ENCODE data around the gene ZACN.

The ZACN gene

DNA sequence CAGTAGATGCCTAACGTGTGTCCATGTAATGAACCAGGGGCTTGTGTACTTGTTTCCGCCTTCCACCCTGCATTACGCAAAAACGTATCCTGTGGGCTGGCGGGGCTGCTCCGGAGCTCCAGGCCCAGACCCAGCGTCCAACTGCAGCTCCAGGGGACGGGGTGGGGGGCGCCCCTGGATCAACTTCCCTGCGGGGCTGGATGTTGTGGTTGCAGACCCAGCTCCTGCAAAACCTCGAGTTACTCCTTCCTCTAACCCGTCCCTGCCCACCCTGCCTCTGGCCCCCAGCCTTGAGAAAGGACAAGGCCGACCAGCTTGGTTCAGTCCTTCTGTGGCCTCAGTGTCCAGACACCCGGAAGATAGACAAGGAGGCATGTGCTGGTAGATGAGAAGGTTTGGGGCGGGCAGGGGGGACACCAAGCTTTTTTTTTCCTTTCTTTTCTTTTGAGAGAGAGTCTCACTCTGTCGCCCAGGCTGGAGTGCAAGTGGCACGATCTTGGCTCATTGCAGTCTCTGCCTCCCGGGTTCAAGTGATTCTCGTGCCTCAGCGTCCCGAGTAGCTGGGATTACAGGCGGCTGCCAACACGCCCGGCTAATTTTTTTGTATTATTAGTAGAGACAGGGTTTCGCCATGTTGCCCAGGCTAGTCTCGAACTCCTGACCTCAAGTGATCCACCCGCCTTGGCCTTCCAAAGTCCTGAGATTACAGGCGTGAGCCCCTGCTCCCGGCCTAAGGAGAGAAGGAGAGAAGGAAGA, 25.3 kb downstream of the ZACN start:
- DNase-seq (ENCODE audit: low spot score), result no peak

DNA sequence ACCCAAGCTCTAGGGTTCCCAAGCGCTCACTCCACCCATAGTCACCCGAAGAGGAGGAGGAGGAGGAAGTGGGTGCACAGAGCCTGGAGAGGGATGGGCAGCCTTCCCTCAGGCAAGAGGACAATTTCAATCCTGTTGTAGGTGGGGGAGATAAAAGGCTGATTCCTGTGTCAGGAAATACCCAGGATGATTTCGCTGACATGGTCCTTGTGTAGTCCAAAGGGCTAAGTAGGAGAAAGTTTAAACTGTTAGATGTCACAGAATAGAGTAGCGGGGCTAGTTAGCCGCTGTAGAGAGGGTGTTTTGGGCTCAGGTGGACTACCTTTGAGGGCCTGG, 25.9 kb downstream of the ZACN start:
- DNase-seq (ENCODE audit: low spot score), result no peak

GRCh38 chr17:76106703-76107102, 27.7 kb downstream of the ZACN start:
- DNase-seq (ENCODE audit: low spot score), result no peak

DNA sequence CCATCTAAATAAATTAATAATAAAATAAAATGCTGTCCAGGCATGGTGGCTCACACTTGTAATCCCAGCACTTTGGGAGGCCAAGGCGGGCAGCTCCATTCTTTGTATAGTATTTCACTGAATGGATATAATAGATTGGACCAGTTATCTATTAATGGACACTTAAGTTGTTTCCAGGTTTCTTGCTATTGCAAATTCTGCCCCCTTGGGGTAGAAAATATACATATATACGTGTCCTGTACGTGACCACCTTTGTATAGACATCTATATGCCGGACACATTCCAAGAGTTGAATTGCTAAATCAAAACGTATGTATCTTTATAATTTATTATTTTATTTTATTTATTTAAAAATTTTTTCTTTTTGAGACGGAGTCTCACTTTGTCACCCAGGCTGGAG, 28.5 kb downstream of the ZACN start:
- peak; percentile 18 for DNase-seq (ENCODE audit: low spot score)

DNA sequence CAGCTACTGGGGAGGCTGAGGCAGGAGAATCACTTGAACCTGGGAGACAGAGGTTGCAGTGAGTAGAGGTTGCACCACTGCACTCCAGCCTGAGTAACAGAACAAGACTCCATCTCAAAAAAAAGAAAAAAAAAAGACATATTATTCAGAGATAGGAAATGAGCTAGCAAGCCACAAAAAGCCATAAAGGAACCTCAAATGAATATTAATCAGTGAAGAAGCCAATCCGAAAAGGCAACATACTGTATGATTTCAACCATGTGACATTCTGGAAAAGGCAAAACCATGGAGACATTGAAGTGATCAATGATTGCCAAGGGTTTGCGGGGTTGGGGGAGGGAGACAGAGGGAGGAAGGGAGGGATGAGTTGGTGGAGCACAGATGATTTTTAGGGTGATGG, 33.0 kb downstream of the ZACN start:
- DNase-seq (ENCODE audit: low spot score), result no peak

DNA sequence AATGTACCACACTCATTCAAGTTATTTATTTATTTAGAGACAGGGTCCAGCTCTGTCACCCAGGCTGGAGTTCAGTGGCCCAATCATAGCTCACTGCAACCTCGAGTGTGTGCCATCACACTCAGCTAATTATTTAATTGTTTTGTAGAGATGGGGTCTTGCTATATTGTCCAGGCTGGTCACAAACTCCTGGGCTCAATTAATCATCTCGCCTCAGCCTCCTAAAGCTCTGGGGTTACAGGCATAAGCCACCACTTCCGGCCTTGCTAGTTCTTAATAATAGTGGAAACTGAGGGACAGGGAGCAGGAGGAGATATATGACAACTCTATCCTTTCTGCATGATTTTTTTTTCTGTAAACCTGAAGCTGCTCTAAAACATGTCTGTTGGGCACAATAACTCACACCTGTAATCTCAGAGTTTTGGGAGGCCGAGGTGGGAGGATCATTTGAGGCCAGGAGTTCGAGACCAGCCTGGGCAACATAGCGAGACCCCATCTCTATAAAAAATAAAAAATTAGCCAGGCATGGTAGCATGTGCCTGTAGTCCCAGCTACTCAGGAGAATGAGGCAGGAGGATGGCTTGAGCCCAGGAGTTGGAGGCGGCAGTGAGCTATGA, 36.3 kb downstream of the ZACN start:
- no peak for DNase-seq (ENCODE audit: low spot score)

DNA sequence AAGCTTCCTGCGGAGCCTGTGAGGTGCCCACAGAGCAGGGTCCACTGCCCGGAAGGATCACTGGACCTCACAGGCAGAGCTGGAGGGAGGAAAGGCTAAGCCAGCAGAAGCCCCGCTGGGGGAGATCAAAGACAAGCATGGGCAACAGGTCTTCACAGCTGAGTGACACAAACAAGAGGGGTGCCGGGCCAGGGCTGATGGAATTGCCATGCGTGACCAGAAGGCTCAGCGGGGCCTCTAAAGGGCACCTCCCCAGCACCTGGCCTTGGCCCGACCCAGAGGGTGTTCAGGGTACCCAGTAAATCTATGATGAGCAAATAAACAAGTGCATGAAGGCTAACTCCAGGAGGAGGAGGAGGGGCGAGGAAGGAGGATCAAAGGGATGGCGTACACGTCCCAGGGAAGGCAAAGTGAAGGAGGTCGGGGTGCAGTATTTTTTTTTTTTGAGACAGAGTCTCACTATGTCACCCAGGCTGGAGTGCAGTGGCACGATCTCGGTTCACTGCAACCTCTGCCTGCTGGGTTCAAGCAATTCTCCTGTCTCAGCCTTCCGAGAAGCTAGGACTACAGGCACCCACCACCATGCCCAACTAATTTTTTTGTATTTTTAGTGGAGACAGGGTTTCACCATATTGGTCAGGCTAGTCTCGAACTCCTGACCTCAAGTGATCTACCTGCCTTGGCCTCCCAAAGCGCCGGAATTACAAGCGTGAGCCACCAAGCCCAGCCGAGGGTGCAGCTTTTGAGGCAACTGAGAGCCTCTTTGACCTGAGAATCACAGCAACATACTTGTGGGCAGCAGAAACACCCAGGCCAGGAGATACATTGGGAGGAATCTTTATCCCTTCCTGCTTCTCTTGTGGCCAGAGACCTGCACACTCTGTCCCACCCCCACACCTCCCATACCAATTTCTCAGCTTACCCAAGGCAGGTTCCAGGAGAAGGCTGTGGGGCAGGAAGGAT, 40.7 kb downstream of the ZACN start:
- no peak for DNase-seq (ENCODE audit: low spot score)

- no peak for DNase-seq (ENCODE audit: low spot score)
Observed at GRCh38 chr17:76120658-76121008, 41.7 kb downstream of the ZACN start.

DNA sequence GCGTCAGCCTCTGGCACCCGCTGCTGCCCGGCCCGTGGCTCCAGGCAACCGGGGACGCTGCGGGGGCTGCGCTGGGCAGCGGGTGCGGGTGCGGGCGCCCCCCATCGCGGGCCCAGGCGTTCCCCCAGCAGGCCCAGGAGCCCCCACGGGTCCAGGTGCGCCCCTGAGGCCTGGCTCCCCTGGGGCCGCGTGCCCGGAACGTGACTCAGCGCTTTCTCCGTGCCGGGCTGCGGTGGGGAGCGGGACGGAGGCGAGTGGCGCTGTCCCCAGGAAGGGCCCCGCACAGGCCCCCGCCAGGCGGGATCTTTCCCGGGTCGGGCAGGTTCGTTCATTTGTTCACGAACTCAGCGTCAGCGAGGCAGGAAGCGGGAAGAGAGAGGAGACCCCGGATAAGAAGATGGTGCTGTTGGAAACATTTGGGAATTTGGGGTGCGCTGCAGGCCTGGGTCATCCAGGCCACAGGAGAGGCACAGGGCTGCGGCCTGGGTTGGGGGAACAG, 43.0 kb downstream of the ZACN start:
- DNase-seq (ENCODE audit: low spot score), result no peak

DNA sequence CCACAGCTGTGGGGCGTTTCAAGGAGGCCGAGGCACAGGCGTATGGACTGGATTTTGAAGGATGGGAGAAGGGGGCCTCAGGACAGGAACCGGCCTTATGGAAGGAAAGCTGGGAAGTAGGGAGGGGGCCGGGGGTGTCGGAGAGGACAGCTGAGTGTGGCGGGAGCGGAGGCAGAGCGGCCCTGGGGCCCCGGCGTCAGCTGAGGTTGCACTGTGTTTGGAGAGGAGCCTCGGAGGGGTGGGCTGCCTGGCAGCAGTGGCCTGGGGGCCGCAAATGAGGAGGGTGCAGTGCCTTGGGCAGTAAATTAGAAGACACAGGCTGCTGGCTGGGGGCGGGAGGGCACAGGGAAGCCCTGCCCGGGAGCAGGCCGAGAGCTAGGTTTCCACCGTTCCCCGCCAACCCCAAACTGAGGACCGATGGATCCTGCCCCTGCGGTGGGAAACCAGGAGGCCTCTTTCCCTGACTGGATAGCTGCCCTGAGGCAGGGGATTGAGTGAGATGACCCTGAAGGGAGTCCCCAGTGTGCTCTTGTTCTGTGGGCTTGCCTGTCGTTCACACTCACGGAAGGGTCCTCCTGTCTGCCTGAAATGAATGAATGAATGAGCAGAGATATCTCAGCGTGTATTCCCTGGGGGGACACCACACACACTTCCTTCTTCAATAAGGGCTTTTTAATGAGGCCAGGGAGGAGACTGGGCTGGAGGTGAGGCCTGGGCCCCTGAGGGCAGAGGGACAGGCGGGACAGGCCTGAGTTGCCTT, 43.6 kb downstream of the ZACN start:
- DNase-seq (ENCODE audit: low spot score), result no peak

GRCh38 chr17:76123191-76123499, 44.2 kb downstream of the ZACN start:
- no peak for DNase-seq (ENCODE audit: low spot score)

- DNase-seq (ENCODE audit: low spot score), result no peak
Observed at GRCh38 chr17:76123749-76124581, 45.0 kb downstream of the ZACN start.

DNA sequence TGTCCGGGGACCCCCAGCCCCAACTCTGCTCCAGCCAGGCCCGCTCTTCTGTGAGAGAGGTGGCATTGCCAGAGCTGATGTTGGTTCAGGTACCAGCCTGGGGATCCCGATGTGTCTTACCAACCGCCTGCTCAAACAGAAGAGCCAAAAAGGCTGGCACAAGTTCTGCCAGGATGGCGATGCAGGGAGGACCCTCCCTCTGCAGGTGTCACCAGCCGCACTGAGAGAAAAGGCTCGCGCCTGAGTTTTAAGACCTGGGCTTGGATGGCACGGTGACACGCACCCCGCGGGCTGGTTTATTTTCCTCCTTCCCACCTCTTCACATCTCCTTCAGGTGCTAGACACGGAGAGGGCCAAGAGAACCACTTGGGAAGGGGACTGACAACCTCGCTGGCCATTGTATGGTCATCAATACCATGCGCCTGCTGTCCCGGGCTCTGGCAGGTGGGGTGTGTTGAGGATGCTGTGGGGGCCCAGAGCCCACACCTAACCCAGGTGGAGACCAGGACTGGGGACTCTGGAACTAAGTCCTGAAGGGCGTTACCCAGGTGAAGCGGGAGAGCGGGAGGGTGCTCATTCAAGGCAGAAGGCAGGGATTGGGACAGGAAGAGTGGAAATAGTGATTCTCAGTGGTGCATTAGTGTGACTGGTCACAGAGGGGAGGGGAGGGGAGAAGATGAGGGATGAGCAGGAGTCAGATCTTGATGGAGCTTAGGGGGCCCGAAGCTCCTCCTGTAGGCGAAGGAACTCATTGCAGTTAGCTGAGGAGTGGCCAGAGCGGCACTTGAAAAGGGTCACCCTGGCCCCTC, 45.8 kb downstream of the ZACN start:
- DNase-seq (ENCODE audit: low spot score), result no peak

- no peak for DNase-seq (ENCODE audit: low spot score)
Observed at GRCh38 chr17:76125391-76125675, 46.4 kb downstream of the ZACN start.

DNA sequence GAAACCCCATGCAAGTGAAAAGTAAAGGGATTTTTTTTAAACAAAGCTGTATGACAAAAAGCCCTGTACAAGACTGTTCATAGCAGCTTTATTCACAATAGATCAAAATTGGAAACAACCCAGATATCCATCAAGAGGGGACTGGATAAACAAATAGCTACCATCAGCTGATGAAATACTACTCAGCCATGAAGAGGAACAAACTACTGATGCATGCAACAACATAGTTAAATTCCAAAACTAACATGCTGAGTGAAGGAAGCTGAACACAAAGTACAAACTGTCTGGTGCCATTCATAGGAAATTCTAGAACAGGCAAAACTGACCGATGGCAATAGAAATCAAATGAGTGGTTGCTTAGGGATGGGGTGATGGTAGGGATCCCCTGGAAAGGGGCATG, 46.9 kb downstream of the ZACN start:
- no peak for DNase-seq (ENCODE audit: low spot score)

GRCh38 chr17:76130473-76130872, 51.5 kb downstream of the ZACN start:
- DNase-seq (ENCODE audit: low spot score), result no peak

- no peak for DNase-seq (ENCODE audit: low spot score)
Observed at GRCh38 chr17:76131051-76131691, 52.2 kb downstream of the ZACN start.

- no peak for DNase-seq (ENCODE audit: low spot score)
Observed at GRCh38 chr17:76131692-76132573, 53.0 kb downstream of the ZACN start.

Measured in activated CD4-positive, alpha-beta T cell treated with anti-CD3 and anti-CD28 coated beads, Interleukin-2, Interleukin-4, amounts not matched to agents 100 ng/mL and 50 ng/mL, durations not matched to agents 16 hours and 8 hours (primary cell).